Body of pancreas (tissue), 4 donors: ENCODE results near the gene NGRN. TPM values are rescaled to one million over a fixed set of nuclear protein-coding genes. Genes with fewer than 3 reads are reported as not detected.
A peak's percentile ranks its signal among the peaks of the same experiment; 100 is the strongest.

Experiments
- ATAC-seq: fragments of 150-250 bp; one replicate; pipeline ENCODE4 v1.9.1; 2016
- DNase-seq, 4 donors: peaks; one replicate each; pipeline ENCODE4 v3.0.0-alpha.2; 2019
- H3K27ac ChIP-seq, 4 donors: fragments of 200-600 bp; sonication (generic); 1 replicate in 3 of 4; 2 replicates in 1 of 4; pipeline versions ENCODE4 v1.5.1 to v1.6.1; 2016 to 2019; ENCODE audit warnings: mild to moderate bottlenecking in 1 of 4, mixed read lengths in 1 of 4, moderate library complexity in 1 of 4
- H3K27me3 ChIP-seq, 2 donors: fragments of 200-600 bp; sonication (generic); one replicate each; pipeline ENCODE4 v1.6.0; 2016; ENCODE audit warnings: mild to moderate bottlenecking in 1 of 2
- H3K36me3 ChIP-seq, 2 donors: fragments of 200-600 bp; sonication (generic); replicated peaks in 1 of 2; 2 replicates each; pipeline ENCODE4 v1.5.1; 2016; ENCODE audit warnings: low read depth in 2 of 2; ENCODE audit not compliant: insufficient read depth in 1 of 2
- H3K4me1 ChIP-seq: fragments of 200-600 bp; sonication (generic); one replicate; pipeline ENCODE4 v1.6.0; 2016
- H3K4me3 ChIP-seq, 2 donors: fragments of 200-600 bp; sonication (generic); 1 replicate in 1 of 2; 2 replicates in 1 of 2; pipeline ENCODE4 v1.5.1; 2016 to 2019
- H3K9me3 ChIP-seq, 3 donors: fragments of 200-600 bp; sonication (generic); 1 replicate in 2 of 3; 2 replicates in 1 of 3; pipeline ENCODE4 v1.5.1; 2016
- POLR2A ChIP-seq, 3 donors: fragments of 450-650 bp; IDR thresholded peaks; one replicate each; pipeline ENCODE4 v1.6.1; 2016; ENCODE audit warnings: antibody characterized with exemption in 3 of 3, mild to moderate bottlenecking in 2 of 3
- WGBS, 2 donors: methylation state at CpG; one replicate each; pipeline ENCODE4 v1.1.5; 2017; 5-methylcytosine and 5-hydroxymethylcytosine counted together
- intact Hi-C: fragments of 100-400 bp; cut with DNase I; formaldehyde crosslinking; loops from one replicate; pipeline ENCODE4 v1.15.1; 2023
- total RNA-seq, 2 donors: library from RNA; depleted of rRNA; stranded (reverse); fragments of >200 nt; gene quantifications; one replicate each; pipeline ENCODE4 v1.1.0, GENCODE V29; 2016
- TF ChIP-seq, protein P1 (sequence below), 7 experiments: fragments of 450-650 bp in 4 of 7; fragments of 200-600 bp in 3 of 7; sonication (generic) in 3 of 7; IDR thresholded peaks; one replicate each; pipeline ENCODE4 v1.5.1; 2016 to 2019; ENCODE audit warnings: antibody characterized with exemption in 7 of 7

The NGRN gene
- total RNA-seq, 2 donors from 2014 or later: 27.4 to 27.8 TPM

- intact Hi-C loops: no loop called here
- H3K36me3 ChIP-seq: peaks cover 0 to 10% of the 10 kb centered on the region in 2 donors
- H3K4me3 ChIP-seq: no peak overlapping the region
- TF ChIP-seq, protein P1, sequence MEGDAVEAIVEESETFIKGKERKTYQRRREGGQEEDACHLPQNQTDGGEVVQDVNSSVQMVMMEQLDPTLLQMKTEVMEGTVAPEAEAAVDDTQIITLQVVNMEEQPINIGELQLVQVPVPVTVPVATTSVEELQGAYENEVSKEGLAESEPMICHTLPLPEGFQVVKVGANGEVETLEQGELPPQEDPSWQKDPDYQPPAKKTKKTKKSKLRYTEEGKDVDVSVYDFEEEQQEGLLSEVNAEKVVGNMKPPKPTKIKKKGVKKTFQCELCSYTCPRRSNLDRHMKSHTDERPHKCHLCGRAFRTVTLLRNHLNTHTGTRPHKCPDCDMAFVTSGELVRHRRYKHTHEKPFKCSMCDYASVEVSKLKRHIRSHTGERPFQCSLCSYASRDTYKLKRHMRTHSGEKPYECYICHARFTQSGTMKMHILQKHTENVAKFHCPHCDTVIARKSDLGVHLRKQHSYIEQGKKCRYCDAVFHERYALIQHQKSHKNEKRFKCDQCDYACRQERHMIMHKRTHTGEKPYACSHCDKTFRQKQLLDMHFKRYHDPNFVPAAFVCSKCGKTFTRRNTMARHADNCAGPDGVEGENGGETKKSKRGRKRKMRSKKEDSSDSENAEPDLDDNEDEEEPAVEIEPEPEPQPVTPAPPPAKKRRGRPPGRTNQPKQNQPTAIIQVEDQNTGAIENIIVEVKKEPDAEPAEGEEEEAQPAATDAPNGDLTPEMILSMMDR (IDR thresholded peaks at IDR 0.05): no peak
- TF ChIP-seq POLR2A (IDR thresholded peaks at IDR 0.05): no peak
- no peak overlapping the region for H3K27ac ChIP-seq
- H3K9me3 ChIP-seq: no peaks in the 10 kb centered on the region
- no peaks in the 10 kb centered on the region for H3K4me1 ChIP-seq
- 85 to 95% methylated on average over 1 to 8 of the region's 8 CpGs for WGBS, 2 donors
- ATAC-seq: no peak
- DNase-seq: no peak
- no peaks in the 10 kb centered on the region for H3K27me3 ChIP-seq
These were observed 24.6 kb upstream of the NGRN start for GRCh38 chr15:90240856-90241255.

DNA sequence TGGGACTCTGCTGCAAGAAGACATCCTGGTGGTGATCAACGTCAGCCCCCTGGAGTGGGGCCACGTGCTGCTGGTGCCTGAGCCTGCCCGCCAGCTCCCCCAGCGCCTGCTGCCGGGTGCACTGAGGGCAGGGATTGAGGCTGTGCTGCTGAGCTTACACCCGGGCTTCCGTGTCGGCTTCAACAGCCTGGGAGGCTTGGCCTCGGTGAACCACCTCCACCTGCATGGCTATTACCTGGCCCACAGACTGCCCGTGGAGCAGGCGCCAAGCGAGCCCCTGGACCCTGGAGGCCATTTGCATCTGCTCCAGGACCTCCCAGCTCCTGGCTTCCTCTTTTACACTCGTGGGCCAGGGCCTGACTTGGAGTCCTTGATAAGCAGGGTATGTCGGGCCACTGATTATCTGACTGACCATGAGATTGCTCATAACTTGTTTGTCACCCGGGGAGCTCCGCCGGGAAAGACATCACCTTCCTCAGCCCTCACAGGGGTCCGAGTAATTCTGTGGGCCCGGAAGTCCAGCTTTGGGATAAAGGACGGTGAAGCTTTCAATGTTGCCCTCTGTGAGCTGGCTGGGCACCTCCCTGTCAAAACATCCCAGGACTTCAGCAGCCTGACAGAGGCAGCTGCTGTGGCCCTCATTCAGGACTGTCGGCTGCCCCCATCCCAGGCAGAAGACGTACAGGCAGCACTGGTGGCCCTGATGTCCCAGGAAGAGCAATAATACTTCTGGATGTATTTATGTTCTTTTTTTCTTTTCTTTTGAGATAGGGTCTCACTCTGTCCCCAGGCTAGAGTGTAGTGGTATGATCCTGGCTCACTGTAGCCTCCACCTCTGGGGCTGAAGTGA lies 23.9 kb upstream of the NGRN start:
- ATAC-seq: no peak
- Histone ChIP-seq H3K36me3 (peaks cover 0 to 10% of the 10 kb centered on the region in 2 donors), H3K27me3 (no peaks in the 10 kb centered on the region), H3K4me1 (no peaks in the 10 kb centered on the region), H3K27ac (no peak overlapping the region), H3K9me3 (no peaks in the 10 kb centered on the region), H3K4me3 (no peak overlapping the region)
- DNase-seq: no peak
- intact Hi-C loops: no loop called here
- TF ChIP-seq POLR2A (IDR thresholded peaks at IDR 0.05): no peak
- 82 to 88% methylated on average over 11 to 20 of the region's 22 CpGs for WGBS, 2 donors

DNA sequence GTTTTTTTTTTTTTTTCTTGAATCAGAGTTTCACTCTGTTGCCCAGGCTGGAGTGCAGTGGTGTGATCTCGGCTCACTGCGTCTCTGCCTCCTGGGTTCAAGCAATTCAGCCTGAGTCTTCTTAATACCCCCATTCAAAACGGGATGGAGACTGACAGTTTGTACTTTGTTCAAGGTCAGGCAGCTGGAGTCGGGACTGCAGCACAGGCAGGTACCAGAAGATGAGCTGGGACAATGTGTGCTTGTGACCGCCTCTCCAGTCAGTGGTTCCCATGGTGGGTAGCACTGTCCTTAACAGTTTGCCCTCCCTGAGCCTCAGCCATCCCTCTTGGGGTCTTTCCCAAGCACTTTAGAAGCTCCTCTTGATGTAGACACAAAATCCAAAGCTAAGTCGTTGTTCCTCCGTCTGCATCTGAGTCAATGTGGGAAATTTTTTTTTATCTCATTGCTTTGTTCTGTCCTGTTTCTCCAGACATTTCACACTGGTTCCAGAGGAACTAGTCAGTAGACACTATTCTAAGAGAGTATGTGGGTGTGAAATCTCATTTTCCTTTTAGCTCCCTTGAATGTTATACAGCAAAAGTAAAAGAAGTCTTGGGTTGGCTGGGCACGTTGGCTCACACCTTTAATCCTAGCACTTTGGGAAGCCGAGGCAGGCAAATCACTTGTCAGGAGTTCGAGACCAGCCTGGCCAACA lies 21.4 kb upstream of the NGRN start:
- no peak overlapping the region for H3K4me3 ChIP-seq
- TF ChIP-seq POLR2A (IDR thresholded peaks at IDR 0.05): no peak
- TF ChIP-seq, protein P1 (IDR thresholded peaks at IDR 0.05): no peak
- no peaks in the 10 kb centered on the region for H3K27me3 ChIP-seq
- no peak for DNase-seq
- no peak for ATAC-seq
- H3K4me1 ChIP-seq: peaks cover 4% of the 10 kb centered on the region
- peaks cover 0 to 4% of the 10 kb centered on the region in 2 donors for H3K36me3 ChIP-seq
- H3K9me3 ChIP-seq: no peaks in the 10 kb centered on the region
- intact Hi-C loops: no loop called here
- H3K27ac ChIP-seq: no peak overlapping the region
- WGBS, 2 donors: 68% methylated on average over 10 of the region's 10 CpGs

- H3K4me3 ChIP-seq: no peak overlapping the region
- no peaks in the 10 kb centered on the region for H3K27me3 ChIP-seq
- no peaks in the 10 kb centered on the region for H3K36me3 ChIP-seq
- no peaks in the 10 kb centered on the region for H3K9me3 ChIP-seq
- DNase-seq (no peak), ATAC-seq (peak; percentile 6)
- H3K27ac ChIP-seq: peak overlapping the region in 1 of 4 donors; percentile 59
- WGBS, 2 donors: 63 to 69% methylated on average over 2 to 6 of the region's 6 CpGs
- intact Hi-C loops: no loop called here
- peaks cover 10% of the 10 kb centered on the region for H3K4me1 ChIP-seq
- TF ChIP-seq, protein P1 (IDR thresholded peaks at IDR 0.05): no peak
- TF ChIP-seq POLR2A (IDR thresholded peaks at IDR 0.05): no peak
These were observed 16.7 kb upstream of the NGRN start for GRCh38 chr15:90248789-90249202.

DNA sequence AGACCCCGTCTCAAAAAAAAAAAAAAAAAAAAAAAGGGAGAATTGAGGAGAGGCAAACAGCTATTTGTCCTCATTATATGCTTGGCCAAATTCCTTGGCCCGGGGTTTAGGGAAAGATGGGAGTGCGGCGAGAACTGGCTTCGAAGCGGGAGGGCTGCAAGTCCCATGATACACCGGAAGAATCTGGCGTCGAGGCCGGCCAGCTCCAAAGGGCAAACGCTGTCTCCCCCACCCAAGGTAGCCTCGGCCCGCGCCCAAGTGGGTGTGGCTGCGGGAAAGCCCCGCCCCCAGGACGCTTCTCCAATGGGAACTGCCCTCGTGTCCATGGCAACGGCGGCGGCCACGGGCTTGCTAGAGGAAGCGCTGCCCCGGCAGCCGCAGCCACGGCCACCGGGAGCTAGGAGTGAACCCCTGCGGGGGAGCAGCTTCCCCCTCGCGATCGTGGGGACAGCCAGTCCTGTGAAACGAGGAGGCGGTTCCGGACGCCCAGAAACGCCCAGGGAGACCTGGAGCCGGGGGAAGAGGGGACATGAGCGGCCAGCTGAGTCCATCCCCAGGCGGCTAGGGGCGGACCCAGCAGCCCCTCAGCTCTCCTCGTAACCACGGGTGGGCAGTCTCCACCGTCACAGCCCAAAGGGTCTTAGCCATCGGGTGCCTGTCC lies 16.1 kb upstream of the NGRN start, which contains the start of gene TTLL13:
TSS of gene TTLL13 (plus strand) at position 354 of the 661 bp plus-strand sequence. CDS start 1,075 bp downstream, outside the sequence.
- Histone ChIP-seq H3K9me3 (no peaks in the 10 kb centered on the region), H3K4me1 (peaks cover 10% of the 10 kb centered on the region), H3K4me3 (peak within 1 kb of the TSS in 1 of 2 donors; percentile 12), H3K36me3 (no peaks in the 10 kb centered on the region), H3K27ac (peak within 1 kb of the TSS in 3 of 4 donors; percentile 45 to 64 (median 59)), H3K27me3 (no peaks in the 10 kb centered on the region)
- WGBS, 2 donors: 0 to 2% methylated on average over 23 to 42 of the region's 44 CpGs
- intact Hi-C loops: no loop called here
- DNase-seq (peak; percentile 94 to 99 (median 98)), ATAC-seq (peak; percentile 99)
- peak; percentile 9 to 70 (median 52) for TF ChIP-seq POLR2A (IDR thresholded peaks at IDR 0.05)
- TF ChIP-seq, protein P1 (IDR thresholded peaks at IDR 0.05): peak in 3 of 7 experiments; percentile 19 to 24 (median 20)
